GM18907 (cell line): ENCODE results near the gene RUSF1.
"Not testable (repeated sequence)": the region's sequence is repeated elsewhere in the genome, so short reads cannot be mapped to it uniquely, and the experiment has no call there.

Experiments
- ATAC-seq: cut with Tn5 transposase; IDR thresholded peaks from one replicate; pipeline ENCODE4 v1.9.1; 2021; ENCODE audit warnings: mild to moderate bottlenecking, moderate library complexity; ENCODE audit not compliant: unreplicated experiment

Gene RUSF1

DNA sequence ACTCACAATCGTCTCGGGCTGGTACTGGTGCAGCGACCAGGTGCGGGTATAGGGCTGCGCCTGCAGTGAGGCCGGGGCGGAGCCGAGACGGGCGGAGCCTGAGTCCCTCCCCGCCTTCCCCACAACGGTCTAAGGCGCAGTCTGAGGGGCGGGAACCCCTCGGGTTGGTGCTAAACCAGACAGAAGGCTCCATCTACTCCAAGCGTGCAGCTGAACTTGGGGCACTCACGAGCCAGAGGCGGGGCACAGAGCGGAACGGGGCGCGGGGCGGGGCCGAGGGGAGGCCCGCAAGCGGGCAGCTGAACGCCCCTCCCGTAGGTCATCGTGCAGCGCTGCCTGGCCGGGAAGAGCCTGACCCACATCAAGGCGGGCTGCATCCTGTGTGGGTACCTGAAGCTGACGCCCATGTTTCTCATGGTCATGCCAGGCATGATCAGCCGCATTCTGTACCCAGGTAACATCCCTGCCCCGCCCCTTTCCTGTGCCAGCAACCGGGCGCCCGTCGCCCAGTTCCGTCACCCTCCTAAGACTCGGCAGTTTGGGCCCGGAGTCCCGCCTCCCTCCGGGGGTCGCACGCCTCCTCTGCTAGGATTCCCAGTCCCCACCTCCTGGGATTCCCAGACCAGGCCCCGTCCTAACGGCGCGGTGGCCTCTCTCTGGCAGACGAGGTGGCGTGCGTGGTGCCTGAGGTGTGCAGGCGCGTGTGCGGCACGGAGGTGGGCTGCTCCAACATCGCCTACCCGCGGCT lies 20.3 kb downstream of the RUSF1 start:
- ATAC-seq: peak; percentile 88

DNA sequence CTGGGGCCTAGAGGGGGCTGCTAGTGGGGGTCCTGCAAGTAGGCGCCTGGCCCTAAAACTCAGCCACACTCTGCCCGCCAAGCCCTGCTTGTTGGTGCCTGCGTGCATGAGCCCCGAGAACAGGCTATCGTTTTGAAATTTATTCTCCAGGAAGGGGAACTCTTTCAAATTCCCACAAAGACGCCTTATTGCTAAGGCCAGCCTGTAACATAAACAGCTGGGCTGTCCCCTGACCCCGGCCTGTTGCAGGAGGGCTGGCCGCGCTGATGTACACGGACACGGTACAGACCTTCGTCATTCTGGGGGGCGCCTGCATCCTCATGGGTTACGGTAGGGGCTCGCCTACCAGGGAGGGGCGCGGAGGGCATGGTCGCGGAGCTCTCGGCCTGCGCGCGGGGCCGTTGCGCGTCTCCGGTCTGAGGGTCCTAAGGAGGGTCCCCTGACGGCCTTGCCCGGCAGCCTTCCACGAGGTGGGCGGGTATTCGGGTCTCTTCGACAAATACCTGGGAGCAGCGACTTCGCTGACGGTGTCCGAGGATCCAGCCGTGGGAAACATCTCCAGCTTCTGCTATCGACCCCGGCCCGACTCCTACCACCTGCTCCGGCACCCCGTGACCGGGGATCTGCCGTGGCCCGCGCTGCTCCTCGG lies 21.0 kb downstream of the RUSF1 start:
- no peak for ATAC-seq

DNA sequence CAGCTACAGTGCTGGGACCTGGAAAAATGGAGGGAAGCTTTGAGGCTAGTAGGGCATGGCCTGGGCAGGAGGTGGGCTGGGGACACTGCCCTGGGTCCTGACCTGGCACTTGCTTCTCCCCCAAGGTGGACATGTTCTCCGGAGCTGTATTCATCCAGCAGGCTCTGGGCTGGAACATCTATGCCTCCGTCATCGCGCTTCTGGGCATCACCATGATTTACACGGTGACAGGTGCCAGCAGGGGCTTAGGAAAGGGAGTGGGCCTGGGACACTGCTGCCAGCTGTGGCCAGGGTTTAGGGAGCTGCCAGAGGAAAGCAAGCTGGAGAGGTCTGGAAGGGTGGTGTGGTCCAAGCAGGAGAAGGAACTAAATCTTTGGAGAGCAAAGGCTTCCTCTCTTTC lies 22.1 kb downstream of the RUSF1 start:
- no peak for ATAC-seq

DNA sequence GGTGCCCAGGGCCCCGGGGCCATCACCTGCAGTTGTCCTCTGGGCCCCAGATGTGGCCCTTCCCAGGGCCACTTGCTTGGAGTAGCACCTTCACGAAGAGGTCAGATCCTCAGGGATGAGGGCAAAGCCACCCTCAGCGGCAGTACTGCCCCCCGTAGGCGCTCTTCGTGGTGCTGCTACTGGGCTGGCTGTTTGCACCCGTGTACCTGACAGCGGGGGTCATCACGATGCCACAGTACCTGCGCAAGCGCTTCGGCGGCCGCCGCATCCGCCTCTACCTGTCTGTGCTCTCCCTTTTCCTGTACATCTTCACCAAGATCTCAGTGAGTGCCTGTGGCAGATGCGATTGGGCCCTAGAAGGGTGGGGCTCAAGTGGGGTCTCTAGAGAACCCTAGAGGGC lies 22.6 kb downstream of the RUSF1 start:
- ATAC-seq: no peak

DNA sequence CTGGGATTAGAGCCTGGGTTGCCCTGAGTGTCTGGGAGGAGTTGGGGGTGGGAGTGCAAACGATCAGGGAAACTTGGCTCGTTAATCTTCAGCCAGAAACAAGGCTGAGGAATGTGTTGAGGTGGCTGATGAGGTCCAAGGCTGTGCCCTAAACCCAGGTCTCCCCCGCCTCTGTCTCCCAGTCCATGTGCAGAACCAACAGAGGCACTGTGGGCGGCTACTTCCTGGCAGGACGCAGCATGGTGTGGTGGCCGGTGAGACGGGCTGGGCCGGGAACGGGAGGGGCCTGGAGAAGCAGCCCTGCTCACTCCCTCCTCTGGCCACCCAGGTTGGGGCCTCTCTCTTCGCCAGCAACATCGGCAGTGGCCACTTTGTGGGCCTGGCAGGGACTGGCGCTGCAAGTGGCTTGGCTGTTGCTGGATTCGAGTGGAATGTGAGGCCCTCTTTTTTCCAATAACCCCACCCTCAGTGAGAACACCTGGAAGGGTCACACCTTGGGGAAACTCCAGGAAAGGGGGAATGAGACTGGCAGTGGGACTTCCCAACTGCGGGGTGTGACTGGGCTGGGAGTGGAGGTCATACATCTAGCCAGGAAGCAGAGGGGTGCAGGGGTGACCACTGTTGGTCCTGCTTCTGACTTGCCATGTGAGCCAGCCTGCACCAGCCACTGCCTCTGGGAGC lies 23.6 kb downstream of the RUSF1 start:
- no peak for ATAC-seq

DNA sequence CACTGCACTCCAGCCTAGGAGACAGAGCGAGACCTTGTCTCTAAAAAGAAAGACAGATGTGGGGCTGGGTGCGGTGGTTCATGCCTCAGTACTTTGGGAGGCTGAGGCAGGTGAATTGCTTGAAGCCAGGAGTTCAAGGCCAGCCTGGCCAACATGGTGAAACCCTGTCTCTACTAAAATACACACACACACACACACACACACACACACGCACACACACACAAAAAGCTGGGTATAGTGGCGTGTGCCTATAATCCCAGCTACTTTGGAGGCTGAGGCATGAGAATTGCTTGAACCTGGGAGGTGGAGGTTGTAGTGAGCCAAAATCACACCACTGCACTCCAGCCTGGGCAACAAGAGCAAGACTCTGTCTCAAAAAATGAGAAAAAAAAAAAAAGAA lies 24.1 kb downstream of the RUSF1 start:
- ATAC-seq: not testable (repeated sequence)

DNA sequence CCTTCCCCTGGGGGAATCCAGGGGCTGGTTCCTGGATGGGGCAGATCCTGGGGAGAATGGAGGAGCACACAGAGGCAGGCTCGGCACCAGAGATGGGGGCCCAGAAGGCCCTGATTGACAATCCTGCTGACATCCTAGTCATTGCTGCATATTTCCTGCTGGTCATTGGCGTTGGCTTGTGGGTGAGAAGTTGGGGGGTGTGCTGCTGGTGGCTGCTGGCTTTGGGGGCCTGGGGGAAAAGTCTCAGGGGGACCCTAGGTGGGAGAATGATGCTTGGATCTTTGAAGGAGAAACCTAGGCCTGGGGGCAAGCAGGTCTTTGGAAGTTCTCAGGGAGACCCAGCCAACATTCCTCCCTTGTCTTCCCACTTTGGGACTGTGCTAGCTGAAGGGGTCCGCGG lies 25.1 kb downstream of the RUSF1 start, which contains the start of gene SLC5A2:
TSS of gene SLC5A2 (plus strand) at position 43 of the 400 bp plus-strand sequence. CDS start at position 57, 14 bp downstream.
- no peak for ATAC-seq

DNA sequence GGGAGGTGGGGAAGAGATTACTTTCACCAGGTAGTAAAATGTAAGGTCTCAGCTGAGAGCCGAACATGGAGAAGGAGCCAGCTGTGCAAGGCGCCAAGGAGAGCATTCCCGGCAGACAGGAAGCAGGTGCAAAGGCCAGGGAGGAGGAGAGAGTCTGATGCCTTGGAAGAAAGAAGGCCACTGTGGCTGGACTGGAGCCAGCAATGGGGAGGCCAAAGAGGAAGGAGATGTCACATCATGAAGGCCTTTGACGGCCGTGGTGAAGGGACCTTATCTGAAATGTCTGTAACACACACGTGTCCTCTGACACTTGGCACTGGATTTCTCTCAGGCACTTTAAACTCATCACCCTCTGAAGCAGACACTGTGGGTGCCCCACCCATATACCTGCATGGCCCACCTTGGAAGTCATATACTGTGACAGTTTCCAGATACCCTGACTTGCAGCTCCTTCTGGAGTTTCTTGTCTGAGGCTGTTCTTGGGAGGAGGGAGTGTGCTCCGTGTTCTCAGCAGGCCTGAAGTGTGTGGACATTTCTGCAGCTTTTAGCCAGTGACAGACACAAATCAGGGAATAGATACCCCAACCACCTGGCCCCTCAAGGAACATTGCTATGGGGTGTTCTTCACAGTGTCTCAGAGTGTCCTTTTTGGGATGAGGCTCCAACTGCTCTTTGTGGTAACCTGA lies 27.2 kb downstream of the RUSF1 start:
- no peak for ATAC-seq

DNA sequence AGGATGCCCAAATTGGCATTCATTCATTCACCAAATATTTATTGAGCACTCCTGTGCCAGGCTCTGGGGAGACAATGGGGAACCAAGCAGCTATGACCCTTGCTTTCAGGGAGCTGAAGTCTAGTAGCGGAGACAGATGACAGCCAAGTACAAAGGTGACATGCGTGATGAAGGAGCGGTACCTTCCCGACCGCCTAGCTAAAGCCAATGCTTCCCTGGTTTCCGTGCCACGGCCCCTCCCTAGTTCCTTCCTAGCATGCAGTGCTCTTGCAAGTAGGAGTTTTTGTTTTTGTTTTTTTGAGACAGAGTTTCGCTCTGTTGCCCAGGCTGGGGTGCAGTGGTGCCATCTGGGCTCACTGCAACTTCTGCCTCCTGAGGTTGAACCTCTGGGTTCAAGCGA lies 28.4 kb downstream of the RUSF1 start:
- no peak for ATAC-seq

DNA sequence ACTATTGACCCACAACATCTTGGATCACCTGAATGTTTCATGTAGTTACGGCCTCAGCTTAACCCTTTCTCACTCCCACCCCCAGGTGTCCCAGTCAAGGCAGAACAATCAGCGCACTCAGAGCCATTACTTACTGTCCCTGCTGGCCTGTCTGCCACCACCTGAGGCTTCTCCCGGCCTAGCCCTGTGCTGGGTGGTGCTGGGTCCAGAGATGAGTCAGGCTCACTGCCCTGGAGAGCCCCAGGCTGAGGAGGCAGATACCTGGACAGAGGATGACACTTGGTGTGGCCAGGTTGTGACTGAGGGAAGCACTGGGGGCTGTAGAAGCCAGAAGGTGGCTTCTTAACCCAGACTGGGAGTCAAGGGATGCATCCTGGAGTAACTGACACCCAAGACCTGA lies 29.2 kb downstream of the RUSF1 start:
- no peak for ATAC-seq

DNA sequence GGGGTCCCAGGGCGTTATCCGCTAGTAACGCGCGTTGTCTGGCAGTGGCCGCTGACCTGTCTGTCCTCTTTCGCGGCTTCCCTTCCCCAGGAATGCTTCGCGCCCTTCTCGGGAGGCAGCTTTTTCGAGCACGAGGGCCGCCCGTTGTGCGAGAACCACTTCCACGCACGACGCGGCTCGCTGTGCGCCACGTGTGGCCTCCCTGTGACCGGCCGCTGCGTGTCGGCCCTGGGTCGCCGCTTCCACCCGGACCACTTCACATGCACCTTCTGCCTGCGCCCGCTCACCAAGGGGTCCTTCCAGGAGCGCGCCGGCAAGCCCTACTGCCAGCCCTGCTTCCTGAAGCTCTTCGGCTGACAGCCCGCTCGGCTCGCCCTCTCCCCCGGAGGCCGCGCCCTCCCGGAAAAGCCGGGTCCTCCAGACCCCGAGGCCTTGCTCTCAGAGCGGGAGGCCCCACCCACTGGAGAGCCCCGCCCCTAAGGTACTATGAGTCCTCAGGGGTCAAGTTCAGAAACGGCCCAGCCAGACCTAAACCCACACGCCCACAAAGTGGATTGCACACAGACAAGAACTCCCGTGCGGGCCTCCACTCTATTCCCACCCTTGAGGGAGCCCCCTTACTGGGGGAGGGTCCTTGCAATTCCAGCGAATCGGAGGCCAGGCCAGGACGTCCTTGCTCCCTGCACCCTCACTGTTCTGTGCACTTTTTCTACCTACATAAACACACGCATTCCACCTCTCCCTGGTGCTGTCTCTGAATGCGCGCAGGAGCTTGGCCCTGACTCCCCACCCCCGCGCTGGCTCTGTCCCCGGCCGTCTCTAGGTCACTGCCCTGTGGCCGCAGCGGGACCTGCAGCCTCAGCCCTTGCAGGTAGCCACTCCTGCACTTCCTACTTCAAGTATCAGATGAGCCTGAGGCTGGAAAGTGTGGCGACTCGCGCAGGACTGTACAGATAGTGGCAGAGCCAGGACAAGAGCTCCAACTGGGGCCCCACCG lies 30.7 kb downstream of the RUSF1 start:
- ATAC-seq: peak; percentile 36

DNA sequence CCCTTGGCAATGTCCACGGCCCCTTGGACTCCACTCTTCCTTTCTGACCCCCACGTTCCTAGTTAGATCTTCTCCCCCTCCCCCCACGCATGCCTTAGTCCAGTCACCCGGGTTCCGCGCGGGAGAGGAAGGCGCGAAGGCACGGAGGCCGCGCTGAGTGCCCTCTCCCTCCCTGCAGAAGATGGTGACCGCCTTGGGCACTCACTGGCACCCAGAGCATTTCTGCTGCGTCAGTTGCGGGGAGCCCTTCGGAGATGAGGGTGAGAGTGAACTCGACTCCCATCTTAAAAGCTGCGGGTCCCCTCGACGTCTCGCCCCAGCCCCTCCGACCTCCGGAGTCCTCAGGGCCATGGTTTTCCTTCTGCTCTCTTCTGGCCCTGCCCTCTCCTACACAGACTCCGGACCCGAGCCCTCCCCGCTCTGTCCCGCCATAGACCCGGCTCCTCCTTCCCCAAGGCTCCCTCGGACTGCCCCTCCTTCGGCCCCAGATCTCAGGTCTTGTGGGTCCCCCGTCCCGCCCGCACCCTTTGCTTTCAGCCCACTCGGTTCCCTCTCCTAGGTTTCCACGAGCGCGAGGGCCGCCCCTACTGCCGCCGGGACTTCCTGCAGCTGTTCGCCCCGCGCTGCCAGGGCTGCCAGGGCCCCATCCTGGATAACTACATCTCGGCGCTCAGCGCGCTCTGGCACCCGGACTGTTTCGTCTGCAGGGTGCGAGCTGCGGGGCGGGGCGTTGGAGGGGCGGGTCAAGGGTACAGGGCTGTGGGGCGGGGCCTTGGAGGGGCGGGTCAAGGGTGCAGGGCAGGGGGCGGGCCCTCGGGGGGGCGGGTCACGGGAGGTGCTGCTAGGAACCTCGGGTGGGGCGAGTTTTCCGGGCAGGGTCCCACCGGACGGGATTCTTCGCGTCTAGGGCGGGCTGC lies 31.6 kb downstream of the RUSF1 start:
- peak; percentile 65 for ATAC-seq

DNA sequence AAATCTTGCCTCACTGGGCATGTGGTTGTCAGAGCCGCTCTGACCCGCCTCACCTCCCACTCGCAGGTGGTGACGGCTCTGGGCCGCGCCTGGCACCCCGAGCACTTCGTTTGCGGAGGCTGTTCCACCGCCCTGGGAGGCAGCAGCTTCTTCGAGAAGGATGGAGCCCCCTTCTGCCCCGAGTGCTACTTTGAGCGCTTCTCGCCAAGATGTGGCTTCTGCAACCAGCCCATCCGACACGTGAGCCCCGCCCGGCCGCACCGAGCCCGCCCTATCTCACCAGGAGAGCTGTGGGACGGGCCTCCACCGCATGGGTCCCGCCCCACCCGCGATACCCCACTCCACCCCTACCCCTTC lies 32.3 kb downstream of the RUSF1 start:
- ATAC-seq: no peak

DNA sequence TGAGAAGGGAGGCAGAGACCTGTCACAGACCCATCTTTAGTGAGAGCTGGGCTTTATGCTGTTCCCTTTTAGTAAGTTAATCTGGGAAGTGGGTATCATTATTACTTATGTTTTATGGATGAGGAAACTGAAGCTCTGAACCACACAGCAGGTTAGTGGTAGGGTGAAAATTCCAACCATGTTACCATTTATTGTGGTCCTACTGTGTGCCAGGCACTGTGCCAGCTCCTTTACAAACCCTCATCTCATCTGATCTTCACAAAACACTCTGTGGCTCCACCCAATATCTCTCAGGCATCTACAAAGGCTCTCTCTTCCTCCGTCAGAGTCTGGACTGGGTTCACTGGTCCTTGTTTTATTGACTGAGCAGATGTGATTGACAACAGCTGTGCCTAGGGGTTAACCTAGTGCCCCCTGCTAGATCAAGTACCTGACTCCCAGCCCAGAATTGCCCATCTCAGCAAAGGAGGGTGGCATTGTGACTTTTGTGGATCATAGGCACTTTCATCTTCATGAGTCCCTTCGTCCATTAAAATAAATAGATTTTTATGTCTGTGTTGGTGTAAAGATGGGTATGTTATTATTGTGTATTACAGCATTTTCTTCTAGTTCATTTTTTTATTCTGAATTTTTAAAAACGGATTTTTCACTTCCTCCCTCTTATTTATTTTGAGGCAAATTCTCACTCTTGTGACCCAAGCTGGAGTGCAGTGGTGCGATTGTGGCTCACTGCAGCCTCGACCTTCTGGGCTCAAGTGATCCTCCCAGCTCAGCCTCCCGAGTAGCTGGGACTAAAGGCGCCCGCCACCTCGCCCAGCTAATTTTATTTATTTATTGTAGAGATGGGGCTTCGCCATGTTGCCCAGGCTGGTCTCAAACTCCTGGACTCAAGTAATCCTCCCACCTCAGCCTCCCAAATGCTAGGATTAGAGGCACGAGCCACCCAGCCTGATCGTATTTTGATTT lies 33.1 kb downstream of the RUSF1 start:
- ATAC-seq: no peak

DNA sequence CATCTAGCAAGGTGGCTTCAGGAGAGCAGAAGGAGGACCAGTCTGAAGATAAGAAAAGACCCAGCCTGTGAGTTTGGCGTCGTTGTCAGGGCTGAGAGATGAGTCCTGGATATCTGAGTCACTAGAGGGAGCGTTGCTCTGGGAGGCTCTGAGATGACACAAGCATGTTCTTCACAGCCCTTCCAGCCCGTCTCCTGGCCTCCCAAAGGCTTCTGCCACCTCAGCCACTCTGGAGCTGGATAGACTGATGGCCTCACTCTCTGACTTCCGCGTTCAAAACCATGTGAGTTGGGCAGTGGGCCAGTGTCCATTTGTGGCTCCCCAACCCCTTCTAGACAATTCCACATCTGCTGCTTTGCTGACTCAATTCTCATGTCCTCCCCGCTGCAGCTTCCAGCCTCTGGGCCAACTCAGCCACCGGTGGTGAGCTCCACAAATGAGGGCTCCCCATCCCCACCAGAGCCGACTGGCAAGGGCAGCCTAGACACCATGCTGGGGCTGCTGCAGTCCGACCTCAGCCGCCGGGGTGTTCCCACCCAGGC lies 33.9 kb downstream of the RUSF1 start:
- no peak for ATAC-seq

DNA sequence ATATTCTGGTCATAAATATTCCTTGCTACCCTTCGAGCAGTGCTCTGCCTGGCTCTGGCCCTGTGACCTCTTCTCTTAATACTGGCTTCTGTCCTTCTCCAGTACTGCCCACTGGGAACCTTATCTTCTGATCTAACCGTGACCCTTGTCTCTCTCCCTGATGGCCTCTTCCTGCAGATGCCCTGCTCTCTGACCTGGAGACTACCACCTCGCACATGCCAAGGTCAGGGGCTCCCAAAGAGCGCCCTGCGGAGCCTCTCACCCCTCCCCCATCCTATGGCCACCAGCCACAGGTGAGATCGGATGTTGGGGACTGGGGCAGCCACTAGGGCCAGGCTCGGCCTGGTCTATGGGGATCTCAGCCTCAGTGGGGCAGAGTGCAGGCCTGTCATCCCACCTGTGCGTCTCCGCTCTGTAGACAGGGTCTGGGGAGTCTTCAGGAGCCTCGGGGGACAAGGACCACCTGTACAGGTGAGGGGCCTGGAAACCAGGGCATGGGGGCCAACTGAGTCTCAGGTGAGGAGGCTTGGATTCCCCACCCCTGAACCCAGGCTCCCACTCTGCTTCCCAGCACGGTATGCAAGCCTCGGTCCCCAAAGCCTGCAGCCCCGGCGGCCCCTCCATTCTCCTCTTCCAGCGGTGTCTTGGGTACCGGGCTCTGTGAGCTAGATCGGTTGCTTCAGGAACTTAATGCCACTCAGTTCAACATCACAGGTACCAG lies 34.8 kb downstream of the RUSF1 start:
- no peak for ATAC-seq

DNA sequence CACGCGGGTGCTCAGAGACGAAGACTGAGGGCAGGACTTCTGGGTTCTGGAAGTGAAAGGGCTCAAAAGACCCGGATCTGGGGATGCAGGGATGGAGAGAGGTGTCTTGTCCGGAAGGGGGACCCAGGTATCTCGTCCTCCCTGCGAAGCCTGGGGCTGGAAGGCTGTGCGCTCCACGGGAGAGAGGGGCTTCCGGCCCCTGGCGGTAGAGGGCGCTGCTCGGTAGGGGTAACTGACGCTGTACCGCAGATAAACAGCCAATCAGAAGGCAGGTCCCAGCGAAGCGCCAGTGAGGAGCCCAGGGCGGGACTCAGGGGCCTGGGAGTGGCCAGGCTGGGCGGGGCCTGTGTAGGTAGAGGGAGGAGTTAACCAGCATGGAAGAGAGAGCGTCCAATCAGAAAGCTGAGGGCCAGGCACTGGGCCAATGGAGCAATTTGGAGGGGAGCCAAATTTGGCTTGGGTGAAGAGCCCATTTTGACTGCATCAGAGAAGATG lies 35.4 kb downstream of the RUSF1 start:
- no peak for ATAC-seq
